HG02870 (cell line): Measurements from ENCODE around the gene NCAN.

ENCODE experiments used
- ATAC-seq: cut with Tn5 transposase; IDR thresholded peaks from one replicate; pipeline ENCODE4 v1.9.1; 2021; ENCODE audit warnings: mild to moderate bottlenecking, moderate library complexity; ENCODE audit not compliant: unreplicated experiment

Gene NCAN

DNA sequence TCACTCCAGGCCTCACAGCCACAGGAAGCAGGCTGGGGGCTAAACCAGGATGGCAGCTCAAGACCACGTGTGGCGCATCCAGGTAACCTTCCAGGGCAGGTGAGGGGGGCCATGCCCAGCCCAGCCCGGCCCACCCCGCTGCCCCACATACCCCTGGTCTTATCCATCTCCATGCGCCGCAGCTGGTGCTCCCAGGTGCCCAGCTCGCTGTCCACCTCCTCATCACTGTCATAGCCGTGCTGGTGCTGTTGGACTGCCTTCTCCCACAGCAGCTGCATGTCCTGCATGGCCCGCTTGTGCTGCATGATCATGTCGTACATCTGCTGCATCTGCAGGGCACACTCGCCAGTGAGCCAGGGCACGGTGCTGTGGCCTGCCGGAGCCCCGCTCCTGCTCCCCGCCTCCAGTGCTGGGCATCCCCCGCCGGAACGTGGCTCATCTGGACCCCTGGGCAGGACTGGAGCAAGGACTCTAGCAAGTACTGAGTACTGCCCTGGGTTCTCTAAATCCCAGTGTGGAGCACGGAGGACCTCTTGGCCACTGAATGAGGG, 67.4 kb downstream of the NCAN start:
- no peak for ATAC-seq

DNA sequence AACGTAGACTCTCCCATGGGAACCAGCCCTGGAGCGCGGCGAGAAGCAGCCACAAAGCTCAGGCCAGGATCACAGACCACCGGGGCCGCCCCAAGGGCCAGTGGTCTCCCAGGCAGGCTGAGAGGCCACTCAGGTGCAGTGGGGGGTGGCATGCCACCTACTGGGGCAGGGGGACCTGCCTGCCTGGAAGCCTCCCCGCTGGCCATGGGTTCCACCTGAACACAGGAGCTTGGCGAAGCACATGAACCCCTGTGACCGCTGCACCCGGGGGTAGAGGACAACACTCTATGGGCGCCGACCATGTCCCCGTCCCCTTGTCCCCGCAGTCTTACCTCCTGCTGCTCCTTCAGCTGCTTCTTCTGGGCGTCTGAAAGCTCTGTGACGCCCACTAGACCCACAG, 68.1 kb downstream of the NCAN start:
- no peak for ATAC-seq

- no peak for ATAC-seq
Observed at GRCh38 chr19:19280561-19280960, 68.8 kb downstream of the NCAN start.

GRCh38 chr19:19285686-19286085, 73.9 kb downstream of the NCAN start:
- no peak for ATAC-seq

- no peak for ATAC-seq
Observed at GRCh38 chr19:19292607-19293006, 80.8 kb downstream of the NCAN start.

GRCh38 chr19:19294914-19295313, 83.2 kb downstream of the NCAN start:
- ATAC-seq = no peak

- no peak for ATAC-seq
Observed at GRCh38 chr19:19296953-19297689, 85.4 kb downstream of the NCAN start.

DNA sequence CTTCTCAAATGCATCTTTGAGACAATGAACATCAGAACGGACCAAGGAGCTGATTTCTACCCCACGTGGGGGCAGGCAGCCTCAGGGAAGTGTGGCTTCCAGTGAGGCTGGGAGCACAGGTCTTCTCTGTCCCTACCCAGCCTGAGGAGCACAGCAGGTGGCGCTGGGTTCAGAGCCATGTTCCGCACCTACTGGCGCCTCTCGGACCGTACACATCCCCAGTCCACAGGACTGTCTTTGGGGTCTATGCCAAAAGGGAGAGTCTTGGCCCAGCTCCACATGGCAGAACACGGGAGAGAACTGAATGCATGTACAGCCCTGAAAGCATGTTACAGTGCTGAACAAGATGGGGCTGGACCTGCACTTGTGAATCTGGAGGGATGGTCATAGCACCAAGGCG, 86.0 kb downstream of the NCAN start:
- no peak for ATAC-seq

GRCh38 chr19:19300613-19301012, 88.9 kb downstream of the NCAN start:
- ATAC-seq = no peak
